ENCODE data around the gene EIF4A3. TPM values are rescaled to one million over a fixed set of nuclear protein-coding genes. Genes with fewer than 3 reads are reported as not detected.

The EIF4A3 gene
- total and polyA plus RNA-seq, 2 experiments from 2014 or later = 81.7 to 107 TPM

DNA sequence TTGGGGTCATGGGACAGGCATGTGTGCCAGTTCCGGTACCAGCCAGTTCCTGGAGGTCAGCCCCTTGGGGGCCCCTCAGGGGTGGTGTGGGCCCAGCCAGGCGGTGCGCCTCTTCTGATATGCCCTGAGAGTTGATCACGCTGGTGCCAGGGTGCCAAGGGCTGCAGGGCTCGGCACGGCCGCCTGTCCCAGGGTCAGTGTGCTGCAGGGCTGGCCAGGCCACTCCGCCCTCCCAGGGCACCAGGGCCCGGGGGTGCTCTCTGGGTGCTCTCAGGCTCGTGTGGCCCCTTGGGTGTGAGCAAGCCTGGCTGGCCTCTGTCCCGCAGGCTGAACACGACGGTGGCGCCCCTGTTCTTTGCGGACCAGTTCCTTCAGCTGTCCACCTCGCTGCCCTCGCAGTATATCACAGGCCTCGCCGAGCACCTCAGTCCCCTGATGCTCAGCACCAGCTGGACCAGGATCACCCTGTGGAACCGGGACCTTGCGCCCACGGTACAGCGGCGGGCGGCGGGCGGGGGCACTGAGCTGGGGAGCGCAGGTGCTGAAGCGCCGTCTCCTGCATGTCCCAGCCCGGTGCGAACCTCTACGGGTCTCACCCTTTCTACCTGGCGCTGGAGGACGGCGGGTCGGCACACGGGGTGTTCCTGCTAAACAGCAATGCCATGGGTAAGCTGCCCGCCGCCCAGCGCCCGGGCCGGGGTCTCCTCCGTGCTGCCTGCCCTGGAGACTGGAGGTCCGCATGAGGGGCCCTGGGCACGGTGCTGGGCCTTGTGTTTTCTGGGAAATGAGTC, 39.5 kb downstream of the EIF4A3 start:
- Histone ChIP-seq H3K4me2 (no peak overlapping the region), H3K4me1 (ENCODE audit: insufficient read depth) (peaks cover 2% of the 10 kb centered on the region), H2AFZ (no peak overlapping the region), H3K79me2 (no peaks in the 10 kb centered on the region), H4K20me1 (ENCODE audit: insufficient read depth, poor library complexity, severe bottlenecking) (no peaks in the 10 kb centered on the region), H3K9me2 (replicated peaks; ENCODE audit: insufficient read depth) (no peaks in the 10 kb centered on the region), H3K36me3 (replicated peaks; ENCODE audit: insufficient read depth, low read depth) (no peaks in the 10 kb centered on the region), H3K27ac (no peak overlapping the region), H3K9me3 (ENCODE audit: low read depth) (no peaks in the 10 kb centered on the region), H3K27me3 (no peaks in the 10 kb centered on the region), H3K4me3 (no peak overlapping the region)
- WGBS (ENCODE audit: low lambda C conversion rate, missing lambda C conversion rate) = 94% methylated on average over 40 of the region's 46 CpGs
- no peak for TF ChIP-seq EZH2phosphoT487 (IDR thresholded peaks at IDR 0.05; ENCODE audit: low read depth, severe bottlenecking, unreplicated experiment)
- no peak for TF ChIP-seq EZH2 (IDR thresholded peaks at IDR 0.05; ENCODE audit: borderline replicate concordance)
- TF ChIP-seq CTCF (IDR thresholded peaks at IDR 0.05; ENCODE audit: poor library complexity) = no peak
- DNase-seq (ENCODE audit: low spot score) = peak; percentile 3

- no peaks in the 10 kb centered on the region for H3K79me2 ChIP-seq
- 73% methylated on average over 12 of the region's 12 CpGs for WGBS (ENCODE audit: low lambda C conversion rate, missing lambda C conversion rate)
- no peaks in the 10 kb centered on the region for H3K36me3 ChIP-seq (replicated peaks; ENCODE audit: insufficient read depth, low read depth)
- H3K9me3 ChIP-seq (ENCODE audit: low read depth) = no peaks in the 10 kb centered on the region
- no peaks in the 10 kb centered on the region for H3K9me2 ChIP-seq (replicated peaks; ENCODE audit: insufficient read depth)
- peaks cover 7% of the 10 kb centered on the region for H3K4me1 ChIP-seq (ENCODE audit: insufficient read depth)
- no peak for DNase-seq (ENCODE audit: low spot score)
- H4K20me1 ChIP-seq (ENCODE audit: insufficient read depth, poor library complexity, severe bottlenecking) = no peaks in the 10 kb centered on the region
- H3K27me3 ChIP-seq = no peaks in the 10 kb centered on the region
- H2AFZ ChIP-seq = no peak overlapping the region
- no peak overlapping the region for H3K4me3 ChIP-seq
- no peak overlapping the region for H3K27ac ChIP-seq
- no peak for TF ChIP-seq EZH2 (IDR thresholded peaks at IDR 0.05; ENCODE audit: borderline replicate concordance)
- TF ChIP-seq EZH2phosphoT487 (IDR thresholded peaks at IDR 0.05; ENCODE audit: low read depth, severe bottlenecking, unreplicated experiment) = no peak
- no peak for TF ChIP-seq CTCF (IDR thresholded peaks at IDR 0.05; ENCODE audit: poor library complexity)
- no peak overlapping the region for H3K4me2 ChIP-seq
Measured at GRCh38 chr17:80106751-80107150, 40.2 kb downstream of the EIF4A3 start.

- no peaks in the 10 kb centered on the region for H3K9me2 ChIP-seq (replicated peaks; ENCODE audit: insufficient read depth)
- no peaks in the 10 kb centered on the region for H4K20me1 ChIP-seq (ENCODE audit: insufficient read depth, poor library complexity, severe bottlenecking)
- peaks cover 7% of the 10 kb centered on the region for H3K4me1 ChIP-seq (ENCODE audit: insufficient read depth)
- H3K27ac ChIP-seq = no peak overlapping the region
- 68% methylated on average over 10 of the region's 10 CpGs for WGBS (ENCODE audit: low lambda C conversion rate, missing lambda C conversion rate)
- no peaks in the 10 kb centered on the region for H3K27me3 ChIP-seq
- H3K36me3 ChIP-seq (replicated peaks; ENCODE audit: insufficient read depth, low read depth) = no peaks in the 10 kb centered on the region
- no peak overlapping the region for H2AFZ ChIP-seq
- H3K9me3 ChIP-seq (ENCODE audit: low read depth) = no peaks in the 10 kb centered on the region
- H3K4me2 ChIP-seq = no peak overlapping the region
- H3K79me2 ChIP-seq = no peaks in the 10 kb centered on the region
- DNase-seq (ENCODE audit: low spot score) = no peak
- TF ChIP-seq EZH2phosphoT487 (IDR thresholded peaks at IDR 0.05; ENCODE audit: low read depth, severe bottlenecking, unreplicated experiment) = no peak
- TF ChIP-seq EZH2 (IDR thresholded peaks at IDR 0.05; ENCODE audit: borderline replicate concordance) = no peak
- TF ChIP-seq CTCF (IDR thresholded peaks at IDR 0.05; ENCODE audit: poor library complexity) = no peak
- no peak overlapping the region for H3K4me3 ChIP-seq
Measured at GRCh38 chr17:80106176-80106575, 40.8 kb downstream of the EIF4A3 start.

Measured in hepatocyte (in vitro differentiated cells).